IPS DF 4.7 (cell line): Measurements from ENCODE around the gene MINAR1.

ENCODE experiments used
- DNase-seq: peaks from one replicate; pipeline ENCODE4 v3.0.0-alpha.2; 2013; ENCODE audit warnings: low spot score; ENCODE audit errors: extremely low read depth

The MINAR1 gene

DNA sequence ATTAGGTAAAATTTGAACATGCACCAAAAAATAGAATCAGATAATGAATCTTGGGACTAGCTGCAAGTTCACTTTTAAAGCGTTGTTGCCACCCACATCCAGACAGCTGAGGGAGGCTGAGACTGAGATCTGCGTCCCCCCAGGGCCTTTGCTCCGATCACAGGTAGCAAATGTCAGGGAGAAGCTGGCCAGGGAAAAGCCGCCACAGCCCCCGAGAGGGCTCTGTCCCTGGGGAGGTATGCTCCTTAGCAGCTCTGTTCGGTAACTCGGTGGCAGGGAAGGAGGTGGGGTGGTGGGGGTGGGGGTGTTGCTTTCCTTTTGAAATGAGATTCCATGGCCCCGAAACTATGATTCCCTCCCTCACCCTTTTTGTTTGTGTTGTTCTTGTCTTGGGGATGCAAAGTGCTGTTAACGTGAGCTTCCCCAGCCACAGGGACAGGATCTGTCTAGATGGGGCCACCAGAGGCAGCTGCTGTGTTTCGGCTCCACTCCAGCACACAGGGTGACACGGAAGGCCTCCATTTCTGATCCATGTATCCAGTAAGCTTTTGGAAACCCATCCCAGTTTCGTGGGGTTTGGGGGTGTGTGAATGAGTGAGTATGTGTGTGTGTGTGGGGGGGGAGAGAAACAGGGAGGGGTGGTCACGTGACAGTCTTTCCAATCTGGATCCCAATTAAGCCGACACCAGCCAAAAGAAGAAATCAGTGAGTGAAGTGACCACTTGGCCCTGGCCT, 1.1 kb upstream of the MINAR1 start:
- DNase-seq = no peak

DNA sequence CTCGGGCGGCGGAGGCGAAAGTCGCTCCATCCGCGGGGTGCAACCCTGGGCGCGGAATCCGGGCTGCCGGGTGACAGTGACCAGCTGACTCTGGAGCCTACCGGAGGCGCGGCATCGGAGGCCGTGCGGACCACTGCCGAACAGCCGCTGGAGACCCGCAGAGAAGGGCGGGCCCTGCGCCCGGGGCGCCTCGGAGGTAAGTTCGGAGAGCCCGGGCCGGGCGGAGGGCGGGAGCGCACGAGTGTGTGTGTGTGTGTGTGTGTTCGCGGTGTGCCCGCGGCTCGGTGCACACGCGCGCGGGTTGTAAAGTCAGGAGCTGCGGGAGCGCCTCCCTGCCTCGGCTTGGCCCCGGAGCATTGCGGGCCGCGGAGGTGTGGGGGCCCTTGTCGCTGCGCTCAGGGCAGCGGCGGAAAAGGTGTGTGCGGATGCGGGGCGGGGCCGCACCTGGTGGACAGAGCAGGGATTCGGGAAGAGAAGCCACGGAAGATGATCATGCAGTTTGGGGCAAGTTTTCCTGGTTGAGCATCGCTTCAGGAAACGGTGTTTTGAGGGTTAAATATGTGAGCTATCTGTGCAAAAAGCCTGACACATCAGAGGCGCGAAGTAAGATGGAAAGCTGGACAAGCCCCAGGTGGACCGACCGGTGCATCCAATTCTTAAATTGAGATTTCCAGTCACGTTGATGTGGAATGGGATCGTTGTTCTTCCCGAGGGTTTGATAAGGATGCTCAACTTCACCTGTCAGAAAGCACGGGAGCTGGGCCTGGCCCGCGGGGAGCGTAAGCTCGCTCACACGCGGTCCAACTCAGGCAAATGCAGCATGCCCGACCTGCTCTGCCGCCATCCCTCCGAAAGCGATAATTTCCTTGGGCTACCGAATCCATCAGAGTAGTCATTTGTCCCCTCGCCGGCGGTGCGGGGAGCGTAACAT, 474 bp downstream of the MINAR1 start:
- DNase-seq = no peak

DNA sequence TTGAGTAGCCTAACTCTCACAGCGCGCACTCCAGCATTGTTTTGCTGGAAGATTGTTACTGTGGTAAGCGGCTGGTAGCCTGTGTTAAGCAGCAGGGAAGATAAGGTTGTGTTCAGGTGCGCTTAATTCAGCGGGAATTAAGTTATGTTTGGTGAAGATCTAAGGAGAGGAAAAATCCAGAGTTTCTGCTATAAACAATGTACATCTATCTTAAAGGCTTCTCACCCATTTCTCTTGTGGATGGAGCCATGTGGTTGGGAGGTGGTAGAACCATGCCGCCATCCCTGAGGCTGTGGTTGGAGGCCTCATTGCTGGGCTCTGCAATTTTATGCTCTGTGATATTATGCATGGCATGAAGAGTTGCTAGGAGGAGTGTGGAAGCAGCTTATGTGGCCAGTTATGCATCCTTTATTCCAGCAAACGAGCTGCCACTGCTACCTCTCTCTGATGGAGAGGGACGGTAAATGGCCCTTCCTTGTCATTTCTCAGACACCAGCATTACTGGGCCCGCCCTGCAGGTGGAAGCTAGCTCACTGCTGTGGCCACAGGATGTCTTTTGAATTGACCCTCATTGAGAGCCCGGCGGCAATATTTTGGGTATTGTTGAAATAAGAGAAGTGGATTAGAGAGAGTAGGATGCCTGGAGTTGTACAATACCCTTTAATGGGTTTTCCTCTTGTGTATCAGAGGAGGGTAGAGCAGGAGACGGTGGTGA, 1.3 kb downstream of the MINAR1 start:
- DNase-seq = no peak

DNA sequence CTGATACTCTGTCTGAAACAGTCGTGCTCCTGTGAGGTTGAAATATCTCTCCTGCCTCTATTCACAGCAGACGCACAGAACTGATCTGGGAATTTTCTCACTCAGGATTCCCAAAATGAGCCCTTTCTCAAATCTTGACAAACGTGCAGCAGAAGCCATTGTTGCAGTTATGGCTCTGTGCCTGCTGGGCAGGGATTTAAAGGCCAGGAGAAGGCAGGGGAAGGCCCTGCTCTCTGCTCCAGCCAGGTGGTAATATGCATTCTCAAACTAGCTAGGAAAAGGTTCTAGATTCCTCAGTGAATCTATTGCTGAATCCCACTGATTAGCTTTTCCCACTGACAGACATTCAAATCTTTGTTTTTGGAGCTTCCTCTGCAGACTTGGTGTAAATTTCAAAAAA, 2.2 kb downstream of the MINAR1 start:
- DNase-seq = no peak

DNA sequence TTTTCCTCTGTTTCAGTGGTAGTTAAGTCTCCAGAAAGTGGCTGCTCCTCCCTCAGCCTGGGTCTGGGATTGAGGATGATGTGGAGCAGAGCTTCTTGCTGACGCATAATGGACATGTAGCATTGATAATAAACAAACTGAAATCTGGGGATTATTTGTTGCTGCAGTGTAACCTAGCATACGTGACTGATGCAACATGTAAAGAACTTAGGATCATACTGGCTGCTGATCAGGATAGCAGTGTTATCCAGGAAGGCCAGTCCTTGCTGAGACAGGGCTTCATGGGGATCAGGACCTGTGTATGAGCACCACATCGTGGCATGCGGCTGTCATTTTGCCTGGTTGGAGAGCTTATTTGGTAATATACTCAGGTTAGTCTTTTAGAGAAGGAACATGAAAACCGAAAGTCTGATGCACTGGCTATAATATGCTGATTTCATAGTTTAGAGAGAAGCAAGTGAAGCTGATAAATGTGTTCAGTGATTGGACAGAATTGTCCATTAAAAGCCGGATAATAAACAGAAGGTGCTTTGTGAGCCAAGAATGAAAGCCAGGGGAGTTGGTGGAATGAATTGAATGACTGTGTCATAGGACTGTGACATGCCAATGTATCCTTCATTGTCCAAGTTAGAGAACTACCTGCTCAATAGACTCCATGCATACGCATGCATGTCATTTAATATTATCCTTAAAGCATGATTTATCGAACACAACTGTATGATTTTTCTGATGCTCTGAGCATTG, 4.1 kb downstream of the MINAR1 start:
- DNase-seq = no peak

DNA sequence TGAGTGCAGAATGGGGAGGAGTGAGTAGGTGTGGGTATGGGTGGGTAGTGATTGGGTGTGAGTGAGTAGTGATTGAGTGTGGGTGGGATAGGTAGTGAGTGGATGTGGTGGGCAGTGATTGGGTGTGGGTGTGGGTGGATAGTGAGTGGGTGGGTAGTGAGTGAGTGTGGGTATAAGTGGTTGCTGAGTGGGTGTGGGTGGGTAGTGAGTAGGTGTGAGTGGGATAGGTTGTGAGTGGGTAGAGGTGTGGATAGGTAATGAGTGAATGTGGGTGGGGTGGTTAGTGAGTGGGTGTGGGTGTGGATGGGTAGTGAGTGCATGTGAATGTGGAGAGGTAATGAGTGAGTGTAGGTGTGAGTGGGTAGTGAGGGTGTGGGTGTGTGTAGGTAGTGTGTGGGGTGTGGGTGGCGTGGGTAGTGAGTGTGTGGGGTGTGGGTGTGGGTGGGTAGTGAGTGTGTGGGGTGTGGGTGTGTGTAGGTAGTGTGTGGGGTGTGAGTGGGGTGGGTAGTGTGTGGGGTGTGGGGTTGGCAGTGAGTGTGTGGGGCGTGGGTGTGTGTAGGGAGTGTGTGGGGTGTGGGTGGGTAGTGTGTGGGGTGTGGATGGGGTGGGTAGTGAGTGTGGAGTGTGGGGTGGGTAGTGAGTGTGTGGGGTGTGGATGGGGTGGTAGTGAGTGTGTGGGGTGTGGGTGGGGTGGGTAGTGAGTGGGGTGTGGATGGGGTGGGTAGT, 5.3 kb downstream of the MINAR1 start:
- no peak for DNase-seq

GRCh38 chr15:79439236-79439635, 7.1 kb downstream of the MINAR1 start:
- no peak for DNase-seq

GRCh38 chr15:79440355-79440908, 8.3 kb downstream of the MINAR1 start:
- no peak for DNase-seq

DNA sequence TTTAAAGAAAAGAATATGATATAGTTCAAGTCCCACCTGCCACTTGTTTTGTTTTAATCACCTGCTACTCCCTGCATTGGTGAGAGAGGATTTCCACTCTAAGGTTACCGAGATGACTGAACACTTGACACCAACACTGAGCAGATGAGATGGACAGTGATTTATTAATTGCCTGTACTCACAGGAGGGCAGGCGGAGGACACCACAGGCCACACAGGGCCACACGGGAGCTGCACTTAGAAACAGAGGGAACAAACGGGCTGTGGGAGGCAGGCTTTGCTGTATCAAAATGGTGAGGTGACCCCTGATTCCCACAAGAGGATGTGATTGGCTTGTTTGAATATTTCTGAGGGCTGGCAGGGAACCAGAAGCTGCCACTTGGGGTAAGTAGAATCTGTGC, 10.8 kb downstream of the MINAR1 start:
- no peak for DNase-seq

GRCh38 chr15:79447060-79447459, 14.9 kb downstream of the MINAR1 start:
- no peak for DNase-seq

GRCh38 chr15:79450648-79451047, 18.5 kb downstream of the MINAR1 start:
- no peak for DNase-seq

DNA sequence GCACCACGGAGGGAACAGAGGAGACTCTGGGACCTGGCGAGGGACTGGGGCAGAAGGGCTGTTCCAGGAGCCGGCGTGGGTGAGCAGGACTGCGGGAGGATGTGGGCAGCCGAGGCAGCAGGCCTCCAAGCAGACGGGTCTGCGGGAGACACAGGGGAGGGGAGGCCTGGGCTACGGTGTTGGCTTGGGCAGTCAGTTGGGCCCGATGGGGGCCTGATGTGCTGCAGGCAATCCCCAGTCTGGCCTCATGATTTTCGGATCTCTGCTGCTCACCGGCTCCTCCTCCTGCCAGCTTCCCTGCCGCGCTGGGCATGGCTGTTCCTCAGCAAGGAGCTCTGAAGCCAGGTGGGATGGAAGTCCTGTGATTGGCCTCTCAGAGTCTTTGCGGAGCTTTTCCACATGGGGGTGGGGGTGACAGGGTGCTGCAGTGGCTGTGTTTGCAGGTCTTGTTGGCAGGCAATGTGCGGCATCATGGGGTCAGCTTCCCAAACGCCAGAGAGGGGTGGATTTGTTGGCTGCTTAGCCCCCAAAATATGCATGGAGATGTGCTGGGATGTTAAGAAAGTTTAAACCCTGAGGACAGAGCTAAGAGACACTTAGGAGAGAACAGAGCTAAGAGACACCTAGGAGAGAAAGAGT, 19.3 kb downstream of the MINAR1 start:
- no peak for DNase-seq

GRCh38 chr15:79452244-79453051, 20.3 kb downstream of the MINAR1 start:
- DNase-seq = no peak

DNA sequence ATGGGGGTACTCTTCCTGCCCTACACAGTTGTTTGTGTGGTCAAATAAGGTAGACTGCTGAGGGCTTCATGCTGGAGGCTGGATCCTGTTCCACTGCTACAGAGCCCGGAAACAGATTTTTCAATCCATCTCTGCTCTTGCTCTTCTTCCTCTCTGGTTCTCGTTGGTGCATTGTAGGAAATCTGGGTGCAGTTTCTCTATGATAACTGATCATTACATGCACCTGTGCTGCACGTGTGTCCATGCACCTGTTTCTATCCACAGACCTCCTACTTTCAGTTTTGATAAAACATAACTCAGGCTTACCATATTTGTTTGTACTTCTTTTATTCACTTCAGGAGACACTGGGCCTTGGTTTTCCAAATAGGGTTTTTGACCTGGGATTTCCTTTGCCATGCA, 21.3 kb downstream of the MINAR1 start:
- no peak for DNase-seq

GRCh38 chr15:79454063-79454462, 21.9 kb downstream of the MINAR1 start:
- DNase-seq = no peak

DNA sequence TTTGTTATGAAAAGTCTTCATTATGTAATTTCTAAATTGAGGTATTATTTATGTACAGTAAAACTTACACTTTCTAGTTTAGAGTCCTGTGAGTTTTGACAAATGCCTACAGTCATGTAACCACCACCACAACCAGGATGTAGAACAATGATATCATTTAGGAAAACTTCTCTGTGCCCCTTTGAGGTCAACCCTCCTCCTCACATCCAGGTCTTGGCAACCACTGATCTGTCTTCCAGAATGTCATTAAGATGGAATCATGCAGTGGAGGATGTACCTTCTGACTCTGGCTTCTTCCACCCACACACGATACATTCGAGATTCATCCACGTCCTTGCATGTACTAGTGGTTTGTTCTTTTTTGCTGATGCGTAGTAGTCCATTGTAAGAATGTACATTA, 23.2 kb downstream of the MINAR1 start:
- no peak for DNase-seq

GRCh38 chr15:79455943-79456342, 23.8 kb downstream of the MINAR1 start:
- DNase-seq = no peak

GRCh38 chr15:79458491-79458890, 26.4 kb downstream of the MINAR1 start:
- DNase-seq = no peak

DNA sequence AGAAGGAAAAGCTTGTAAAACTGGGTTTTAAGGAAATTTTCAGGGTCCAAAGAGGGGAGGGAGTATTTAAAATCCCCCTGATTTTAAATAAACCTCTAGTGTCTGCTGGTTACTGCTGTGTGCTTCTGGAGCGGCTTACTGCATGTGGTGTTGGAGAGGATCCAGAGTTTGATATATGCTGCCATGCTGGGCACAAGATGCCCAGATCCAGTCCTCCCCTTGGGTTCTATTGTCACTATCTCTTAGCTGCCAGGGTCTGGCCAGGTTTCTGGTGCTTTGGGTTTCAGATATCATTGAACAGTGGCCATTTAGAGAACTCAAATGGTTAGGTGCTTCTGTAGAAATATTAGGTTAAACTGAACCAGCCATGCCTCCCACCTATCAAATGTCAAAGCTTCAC, 27.5 kb downstream of the MINAR1 start:
- DNase-seq = no peak
